Kidney tubule cell (primary cell): ENCODE data around the gene SP4.
A peak's percentile ranks its signal among the peaks of the same experiment; 100 is the strongest.

ENCODE experiments used
- DNase-seq: peaks from one replicate; pipeline ENCODE4 v3.0.0-alpha.2; 2018; ENCODE audit warnings: low spot score

The SP4 gene

GRCh38 chr7:21427871-21428658, at the start of gene SP4:
TSS of gene SP4 (plus strand) at chr7:21428083. CDS start at chr7:21428252, 169 bp downstream.
- peak; percentile 96 for DNase-seq

GRCh38 chr7:21383227-21384220, 44.4 kb upstream of the SP4 start:
- no peak for DNase-seq

- DNase-seq, result no peak
Observed at GRCh38 chr7:21393937-21394336, 33.9 kb upstream of the SP4 start.

- DNase-seq, result no peak
Observed at GRCh38 chr7:21401944-21402343, 25.9 kb upstream of the SP4 start.

GRCh38 chr7:21407796-21408480, 19.9 kb upstream of the SP4 start:
- no peak for DNase-seq

- no peak for DNase-seq
Observed at GRCh38 chr7:21408481-21408820, 19.4 kb upstream of the SP4 start.

GRCh38 chr7:21412410-21412851, 15.5 kb upstream of the SP4 start:
- no peak for DNase-seq

GRCh38 chr7:21412957-21413356, 14.9 kb upstream of the SP4 start:
- no peak for DNase-seq

GRCh38 chr7:21413502-21413901, 14.4 kb upstream of the SP4 start:
- DNase-seq, result no peak

- DNase-seq, result no peak
Observed at GRCh38 chr7:21414795-21415393, 13.0 kb upstream of the SP4 start.

- no peak for DNase-seq
Observed at GRCh38 chr7:21417647-21418046, 10.2 kb upstream of the SP4 start.

- no peak for DNase-seq
Observed at GRCh38 chr7:21422751-21423150, 5.1 kb upstream of the SP4 start.

- DNase-seq, result no peak
Observed at GRCh38 chr7:21425290-21425689, 2.6 kb upstream of the SP4 start.

GRCh38 chr7:21426286-21427181, 1.3 kb upstream of the SP4 start:
- DNase-seq, result no peak

- peak; percentile 99 for DNase-seq
Observed at GRCh38 chr7:21427182-21427870, 557 bp upstream of the SP4 start.

- no peak for DNase-seq
Observed at GRCh38 chr7:21428659-21428941, 717 bp downstream of the SP4 start.

- DNase-seq, result no peak
Observed at GRCh38 chr7:21429021-21429420, 1.1 kb downstream of the SP4 start.

GRCh38 chr7:21429786-21430574, 2.1 kb downstream of the SP4 start:
- DNase-seq, result peak; percentile 24

- no peak for DNase-seq
Observed at GRCh38 chr7:21430575-21430954, 2.7 kb downstream of the SP4 start.
